PC-3 (cell line): Measurements from ENCODE around the gene SEL1L.

ENCODE experiments used
- CTCF ChIP-seq: fragments of 300-600 bp; sonication (generic); conservative IDR thresholded peaks from 2 replicates; pipeline ENCODE4 v1.5.1; 2017; ENCODE audit warnings: antibody characterized with exemption, low read depth, mild to moderate bottlenecking, low read length
- EZH2 ChIP-seq: fragments of 300-600 bp; sonication (generic); IDR thresholded peaks from one replicate; pipeline ENCODE4 v1.6.1; 2017; ENCODE audit warnings: antibody characterized with exemption, mild to moderate bottlenecking, low read length; ENCODE audit not compliant: unreplicated experiment
- EZH2phosphoT487 ChIP-seq: fragments of 300-600 bp; sonication (generic); IDR thresholded peaks from 2 replicates; pipeline ENCODE4 v1.6.1; 2018; ENCODE audit warnings: mild to moderate bottlenecking, antibody characterized with exemption, low read length, borderline replicate concordance

- TF ChIP-seq CTCF (no peak), EZH2 (no peak), EZH2phosphoT487 (no peak)
These were observed 10.0 kb downstream of the SEL1L start for GRCh38 chr14:81523616-81524015.
